GM12878 (cell line): ENCODE results near the gene FGGY.

ENCODE experiments used
- CBX3 ChIP-seq: fragments of 200-600 bp; sonication (generic); IDR thresholded peaks from 2 replicates; pipeline ENCODE4 v1.6.1; 2016; ENCODE audit warnings: low read depth, borderline replicate concordance
- CTCF ChIP-seq, 3 experiments: IDR thresholded peaks in 2 of 3; conservative IDR thresholded peaks in 1 of 3; 2 replicates each; pipeline ENCODE4 v1.5.1; 2011; ENCODE audit warnings: low read depth in 3 of 3, low read length in 3 of 3, mild to moderate bottlenecking in 3 of 3, control low read depth in 2 of 3, moderate library complexity in 2 of 3, inconsistent platforms in 1 of 3, mixed read lengths in 1 of 3; ENCODE audit not compliant: control insufficient read depth in 2 of 3, insufficient read depth in 1 of 3; ENCODE audit errors: extremely low read depth in 1 of 3
- KAT2A ChIP-seq: conservative IDR thresholded peaks from 2 replicates; pipeline ENCODE4 v1.6.1; 2011; ENCODE audit warnings: low read depth, low read length; ENCODE audit not compliant: control insufficient read depth
- NFIC ChIP-seq: IDR thresholded peaks from 2 replicates; pipeline ENCODE4 v1.6.1; 2012; ENCODE audit warnings: low read depth, mild to moderate bottlenecking, inconsistent platforms, low read length, moderate library complexity
- NRF1 ChIP-seq: conservative IDR thresholded peaks from 2 replicates; pipeline ENCODE4 v1.6.1; 2011; ENCODE audit warnings: mild to moderate bottlenecking, low read depth, low read length, improper control_type of control experiment
- POLR2A ChIP-seq: IDR thresholded peaks from 2 replicates; pipeline ENCODE4 v1.6.1; 2011; ENCODE audit warnings: low read depth, mild to moderate bottlenecking, low read length
- POLR2AphosphoS5 ChIP-seq: IDR thresholded peaks from 2 replicates; pipeline ENCODE4 v1.6.1; 2011; ENCODE audit warnings: mild to moderate bottlenecking, low read length, inconsistent platforms
- SRF ChIP-seq, 2 experiments: IDR thresholded peaks; 2 replicates each; pipeline ENCODE4 v1.6.1; 2011; ENCODE audit warnings: low read depth in 2 of 2, low read length in 2 of 2, mild to moderate bottlenecking in 1 of 2, moderate library complexity in 1 of 2
- YY1 ChIP-seq: IDR thresholded peaks from 2 replicates; pipeline ENCODE4 v1.6.1; 2011; ENCODE audit warnings: low read depth, mild to moderate bottlenecking, low read length

DNA sequence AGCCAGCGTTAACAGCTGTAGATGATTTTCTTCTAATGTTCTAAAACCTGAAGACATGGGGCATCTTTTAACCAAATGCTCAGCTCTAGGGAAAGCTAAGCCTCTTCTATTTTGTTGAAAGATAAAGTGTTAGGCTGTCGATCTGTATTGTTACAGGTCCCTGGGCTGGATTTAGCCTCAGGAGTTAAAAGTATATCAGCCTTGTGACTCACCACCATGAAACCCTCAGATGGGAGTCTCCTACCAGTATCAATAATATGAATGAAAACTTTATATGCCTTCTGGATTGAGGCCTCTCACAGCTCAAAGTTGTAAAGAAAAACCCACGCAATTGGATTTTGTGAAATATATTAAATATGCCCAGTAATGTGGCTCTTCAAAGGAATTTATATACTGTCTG lies 231.6 kb downstream of the FGGY start:
- TF ChIP-seq CTCF (IDR thresholded peaks at IDR 0.05 in 2 of 3, conservative IDR thresholded peaks at IDR 0.05 in 1 of 3; ENCODE audit: control insufficient read depth in 2 of 3, extremely low read depth in 1 of 3, insufficient read depth in 1 of 3, low read depth in 3 of 3, low read length in 3 of 3) (no peak), CBX3 (no peak), POLR2AphosphoS5 (no peak), KAT2A (no peak), SRF (IDR thresholded peaks at IDR 0.05; ENCODE audit: low read depth in 2 of 2, low read length in 2 of 2) (no peak), POLR2A (no peak), YY1 (no peak), NRF1 (no peak), NFIC (no peak)
